Vagina (tissue), 2 donors: ENCODE results near the gene PSMF1. TPM values are rescaled to one million over a fixed set of nuclear protein-coding genes. Genes with fewer than 3 reads are reported as not detected.

Source experiments
- DNase-seq, 2 donors: peaks; one replicate each; pipeline ENCODE4 v3.0.0-alpha.2; 2017; ENCODE audit errors: extremely low spot score in 2 of 2
- H3K27ac ChIP-seq: fragments of 200-600 bp; sonication (generic); one replicate; pipeline ENCODE4 v1.5.1; 2019
- H3K27me3 ChIP-seq: fragments of 200-600 bp; sonication (generic); one replicate; pipeline ENCODE4 v1.5.1; 2019
- H3K36me3 ChIP-seq, 2 donors: fragments of 200-600 bp; sonication (generic); one replicate each; pipeline ENCODE4 v1.5.1; 2017 to 2019
- H3K4me1 ChIP-seq: fragments of 200-600 bp; sonication (generic); one replicate; pipeline ENCODE4 v1.5.1; 2019
- H3K4me3 ChIP-seq, 2 donors: fragments of 200-600 bp; sonication (generic); 1 replicate in 1 of 2; 2 replicates in 1 of 2; pipeline ENCODE4 v1.5.1; 2016 to 2019
- H3K9me3 ChIP-seq: fragments of 200-600 bp; sonication (generic); one replicate; pipeline ENCODE4 v1.5.1; 2019
- POLR2A ChIP-seq, 2 donors: fragments of 450-650 bp; IDR thresholded peaks; one replicate each; pipeline ENCODE4 v1.6.1; 2017; ENCODE audit warnings: antibody characterized with exemption in 2 of 2, mild to moderate bottlenecking in 2 of 2, moderate library complexity in 2 of 2
- POLR2AphosphoS5 ChIP-seq, 2 donors: sonication (generic); formaldehyde crosslinking; IDR thresholded peaks; one replicate each; pipeline ENCODE4 v1.9.0; 2017; ENCODE audit warnings: antibody characterized with exemption in 2 of 2, mild to moderate bottlenecking in 2 of 2, low read depth in 1 of 2; ENCODE audit not compliant: insufficient read depth in 1 of 2
- intact Hi-C: fragments of 100-400 bp; cut with DNase I; formaldehyde crosslinking; loops from one replicate; pipeline ENCODE4 v1.15.1; 2023
- total RNA-seq: library from RNA; depleted of rRNA; stranded (reverse); fragments of >200 nt; gene quantifications from one replicate; pipeline ENCODE4 v1.2.3, GENCODE V29; 2016
- TF ChIP-seq, protein P1 (sequence below), 3 experiments: fragments of 450-650 bp in 2 of 3; fragments of 200-600 bp in 1 of 3; sonication (generic) in 1 of 3; IDR thresholded peaks; one replicate each; pipeline ENCODE4 v1.5.1; 2017 to 2019; ENCODE audit warnings: antibody characterized with exemption in 3 of 3, mild to moderate bottlenecking in 2 of 3, moderate library complexity in 2 of 3

Gene PSMF1
- total RNA-seq, 1 donor from 2014 or later = 52.8 TPM

DNA sequence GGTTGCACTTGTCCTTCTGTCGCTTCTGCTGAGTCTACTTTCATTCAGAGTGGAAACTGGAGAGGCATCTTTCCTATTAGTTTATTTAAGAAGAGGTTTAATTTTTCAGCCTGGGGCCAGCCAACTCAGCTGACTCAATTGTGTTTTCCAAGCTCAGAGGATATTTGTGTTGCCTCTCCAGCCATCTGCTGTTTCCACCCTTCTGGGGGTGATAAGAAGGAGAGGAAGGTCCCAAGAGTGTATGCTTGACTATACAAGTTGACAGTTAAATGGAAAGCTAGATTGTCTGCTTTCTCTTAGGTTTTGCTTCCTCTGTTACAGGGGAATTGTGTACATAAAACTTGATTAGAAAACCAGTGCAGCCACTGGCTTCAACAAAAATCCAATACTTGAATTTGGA, 3.0 kb downstream of the PSMF1 start:
- no peaks in the 10 kb centered on the region for H3K27me3 ChIP-seq
- intact Hi-C loops = no loop called here
- DNase-seq = no peak
- TF ChIP-seq, protein P1, sequence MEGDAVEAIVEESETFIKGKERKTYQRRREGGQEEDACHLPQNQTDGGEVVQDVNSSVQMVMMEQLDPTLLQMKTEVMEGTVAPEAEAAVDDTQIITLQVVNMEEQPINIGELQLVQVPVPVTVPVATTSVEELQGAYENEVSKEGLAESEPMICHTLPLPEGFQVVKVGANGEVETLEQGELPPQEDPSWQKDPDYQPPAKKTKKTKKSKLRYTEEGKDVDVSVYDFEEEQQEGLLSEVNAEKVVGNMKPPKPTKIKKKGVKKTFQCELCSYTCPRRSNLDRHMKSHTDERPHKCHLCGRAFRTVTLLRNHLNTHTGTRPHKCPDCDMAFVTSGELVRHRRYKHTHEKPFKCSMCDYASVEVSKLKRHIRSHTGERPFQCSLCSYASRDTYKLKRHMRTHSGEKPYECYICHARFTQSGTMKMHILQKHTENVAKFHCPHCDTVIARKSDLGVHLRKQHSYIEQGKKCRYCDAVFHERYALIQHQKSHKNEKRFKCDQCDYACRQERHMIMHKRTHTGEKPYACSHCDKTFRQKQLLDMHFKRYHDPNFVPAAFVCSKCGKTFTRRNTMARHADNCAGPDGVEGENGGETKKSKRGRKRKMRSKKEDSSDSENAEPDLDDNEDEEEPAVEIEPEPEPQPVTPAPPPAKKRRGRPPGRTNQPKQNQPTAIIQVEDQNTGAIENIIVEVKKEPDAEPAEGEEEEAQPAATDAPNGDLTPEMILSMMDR (IDR thresholded peaks at IDR 0.05) = no peak
- TF ChIP-seq POLR2A (IDR thresholded peaks at IDR 0.05) (no peak), POLR2AphosphoS5 (IDR thresholded peaks at IDR 0.05; ENCODE audit: insufficient read depth in 1 of 2, low read depth in 1 of 2) (no peak)
- peaks cover 0 to 15% of the 10 kb centered on the region in 2 donors for H3K36me3 ChIP-seq
- H3K27ac ChIP-seq = no peak overlapping the region
- no peak overlapping the region for H3K4me3 ChIP-seq
- H3K4me1 ChIP-seq = peaks cover 57% of the 10 kb centered on the region
- no peaks in the 10 kb centered on the region for H3K9me3 ChIP-seq

DNA sequence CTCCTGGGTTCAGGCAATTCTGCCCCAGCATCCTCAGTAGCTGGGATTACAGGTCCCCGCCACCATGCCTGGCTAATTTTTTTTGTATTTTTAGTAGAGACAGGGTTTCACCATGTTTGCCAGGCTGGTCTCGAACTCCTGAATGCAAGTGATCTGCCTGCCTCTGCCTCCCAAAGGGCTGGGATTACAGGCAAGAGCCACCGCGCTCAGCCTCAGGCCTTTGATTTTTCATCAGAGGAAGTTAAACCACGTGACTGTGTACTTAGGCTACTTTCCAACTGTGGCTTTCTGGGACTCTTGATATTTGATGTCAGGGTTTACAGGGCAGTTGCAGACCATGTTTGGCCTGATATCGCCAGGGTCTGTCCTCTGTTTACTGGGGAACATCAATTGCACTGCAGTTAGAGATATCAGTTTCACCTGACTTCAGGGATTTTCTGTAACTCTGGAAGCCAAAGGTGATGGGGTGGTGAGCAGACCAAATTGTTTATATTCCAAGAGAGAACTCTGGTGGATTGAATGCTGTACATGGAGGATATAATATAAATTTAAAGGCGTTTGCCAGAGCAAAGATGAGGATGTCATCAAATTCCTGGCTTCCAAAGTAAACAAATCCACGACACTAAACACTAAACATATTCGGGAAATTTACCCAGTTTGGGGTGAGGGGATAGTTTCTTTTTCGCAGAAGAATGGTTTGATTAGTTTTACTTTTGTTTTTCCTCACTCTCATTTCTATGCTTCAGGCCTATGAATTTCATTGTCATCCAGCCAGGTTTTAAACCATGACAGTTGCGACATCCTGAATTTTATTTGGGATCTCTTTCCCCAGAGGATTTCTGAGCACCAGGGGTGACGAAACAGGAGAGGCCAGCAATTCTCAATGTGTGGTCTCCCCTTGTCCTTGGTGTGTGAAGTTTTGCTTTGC, 4.2 kb downstream of the PSMF1 start:
- H3K27ac ChIP-seq = peak overlapping the region; percentile 38
- peaks cover 57% of the 10 kb centered on the region for H3K4me1 ChIP-seq
- TF ChIP-seq POLR2A (IDR thresholded peaks at IDR 0.05) (no peak), POLR2AphosphoS5 (IDR thresholded peaks at IDR 0.05; ENCODE audit: insufficient read depth in 1 of 2, low read depth in 1 of 2) (no peak)
- TF ChIP-seq, protein P1 (IDR thresholded peaks at IDR 0.05) = no peak
- H3K27me3 ChIP-seq = no peaks in the 10 kb centered on the region
- peak overlapping the region in 1 of 2 donors; percentile 6 for H3K4me3 ChIP-seq
- H3K9me3 ChIP-seq = no peaks in the 10 kb centered on the region
- no peak for DNase-seq
- H3K36me3 ChIP-seq = peaks cover 0 to 24% of the 10 kb centered on the region in 2 donors
- intact Hi-C loops = no loop called here

DNA sequence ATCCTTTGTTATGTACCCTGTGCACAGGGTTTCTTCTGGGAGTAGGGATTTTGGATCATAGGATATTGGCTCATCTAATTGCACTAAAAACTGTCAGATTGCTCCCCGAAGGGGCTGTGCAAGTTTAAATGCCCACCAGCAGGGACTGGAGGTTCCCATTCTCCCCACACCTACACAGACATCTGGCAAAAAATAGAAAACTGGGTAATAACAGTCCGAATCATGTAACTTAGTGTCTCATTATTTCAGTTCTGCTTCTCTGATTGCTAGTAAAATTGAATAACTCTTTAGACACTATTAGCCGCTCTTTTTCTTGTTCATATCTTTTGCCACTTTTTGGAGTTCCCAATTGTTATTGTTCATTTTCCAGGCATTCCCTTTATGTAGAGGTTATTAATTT, 5.3 kb downstream of the PSMF1 start:
- intact Hi-C loops = no loop called here
- H3K4me1 ChIP-seq = peaks cover 57% of the 10 kb centered on the region
- H3K4me3 ChIP-seq = no peak overlapping the region
- H3K9me3 ChIP-seq = no peaks in the 10 kb centered on the region
- H3K36me3 ChIP-seq = peaks cover 0 to 35% of the 10 kb centered on the region in 2 donors
- H3K27ac ChIP-seq = no peak overlapping the region
- no peak for DNase-seq
- no peaks in the 10 kb centered on the region for H3K27me3 ChIP-seq
- TF ChIP-seq, protein P1 (IDR thresholded peaks at IDR 0.05) = no peak
- no peak for TF ChIP-seq POLR2AphosphoS5 (IDR thresholded peaks at IDR 0.05; ENCODE audit: insufficient read depth in 1 of 2, low read depth in 1 of 2)
- TF ChIP-seq POLR2A (IDR thresholded peaks at IDR 0.05) = no peak

DNA sequence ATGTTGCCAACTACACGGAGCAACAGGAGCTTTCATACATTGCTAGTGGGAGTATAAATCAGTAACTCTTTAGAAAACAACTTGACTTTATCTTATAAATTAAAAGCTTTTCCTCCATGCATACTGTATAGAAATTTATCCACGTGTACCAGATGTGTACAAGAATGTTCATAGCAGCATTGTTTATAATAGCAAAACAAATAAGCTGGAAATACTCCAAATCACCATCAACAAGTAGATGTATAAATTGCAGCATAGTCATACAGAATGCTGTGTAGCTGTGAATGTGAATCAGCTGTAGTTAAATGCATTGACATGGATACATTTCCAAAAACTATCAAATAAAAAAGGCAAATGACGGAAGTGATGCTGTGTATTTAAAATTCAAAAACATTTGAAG, 6.0 kb downstream of the PSMF1 start:
- H3K27ac ChIP-seq = no peak overlapping the region
- TF ChIP-seq, protein P1 (IDR thresholded peaks at IDR 0.05) = no peak
- no peak for TF ChIP-seq POLR2A (IDR thresholded peaks at IDR 0.05)
- no peak for TF ChIP-seq POLR2AphosphoS5 (IDR thresholded peaks at IDR 0.05; ENCODE audit: insufficient read depth in 1 of 2, low read depth in 1 of 2)
- no peaks in the 10 kb centered on the region for H3K9me3 ChIP-seq
- peaks cover 51% of the 10 kb centered on the region for H3K4me1 ChIP-seq
- H3K27me3 ChIP-seq = no peaks in the 10 kb centered on the region
- peaks cover 0 to 42% of the 10 kb centered on the region in 2 donors for H3K36me3 ChIP-seq
- intact Hi-C loops = no loop called here
- no peak for DNase-seq
- H3K4me3 ChIP-seq = no peak overlapping the region

DNA sequence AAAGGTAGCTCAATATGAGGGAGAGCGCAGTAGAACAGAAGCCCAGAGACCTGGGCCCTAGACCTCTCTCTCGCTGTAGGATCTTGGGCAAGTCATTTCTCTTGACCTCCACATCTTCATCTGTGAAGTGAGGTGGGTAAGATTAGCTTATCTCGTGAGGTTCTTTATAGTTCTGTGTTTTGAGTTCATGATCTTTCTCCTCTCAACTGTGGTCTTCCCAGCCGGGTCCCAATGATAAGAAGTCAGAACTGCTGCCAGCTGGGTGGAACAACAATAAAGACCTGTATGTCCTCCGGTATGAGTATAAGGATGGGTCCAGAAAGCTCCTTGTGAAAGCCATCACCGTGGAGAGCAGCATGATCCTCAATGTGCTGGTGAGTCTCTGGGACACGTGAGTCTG, 6.9 kb downstream of the PSMF1 start:
- Histone ChIP-seq H3K27ac (no peak overlapping the region), H3K4me3 (no peak overlapping the region), H3K9me3 (no peaks in the 10 kb centered on the region), H3K36me3 (peaks cover under 1 to 48% of the 10 kb centered on the region in 2 donors), H3K4me1 (peaks cover 42% of the 10 kb centered on the region), H3K27me3 (no peaks in the 10 kb centered on the region)
- intact Hi-C loops = no loop called here
- TF ChIP-seq, protein P1 (IDR thresholded peaks at IDR 0.05) = no peak
- TF ChIP-seq POLR2A (IDR thresholded peaks at IDR 0.05) = no peak
- TF ChIP-seq POLR2AphosphoS5 (IDR thresholded peaks at IDR 0.05; ENCODE audit: insufficient read depth in 1 of 2, low read depth in 1 of 2) = no peak
- no peak for DNase-seq
